Small intestine (tissue), 16 donors: ENCODE data around the gene WDR12. TPM values are rescaled to one million over a fixed set of nuclear protein-coding genes. Genes with fewer than 3 reads are reported as not detected.
"Not testable (repeated sequence)": the region's sequence is repeated elsewhere in the genome, so short reads cannot be mapped to it uniquely, and the experiment has no call there.

ENCODE experiments used
- DNase-seq, 2 donors: peaks; one replicate each; pipeline versions ENCODE4 v3.0.0 to v3.0.0-alpha.2; 2013
- FAIRE-seq: peaks from 2 replicates; lab custom pipeline; 2012; peaks lifted over from hg19 to GRCh38; lab: Jason Lieb, UNC
- H3K27ac ChIP-seq, 3 donors: one replicate each; pipeline ENCODE4 v1.5.1; 2013; ENCODE audit warnings: low read length in 2 of 3, mild to moderate bottlenecking in 2 of 3, control low read depth in 1 of 3, inconsistent platforms in 1 of 3, low read depth in 1 of 3, moderate library complexity in 1 of 3
- H3K27me3 ChIP-seq, 3 donors: one replicate each; pipeline ENCODE4 v1.6.1; 2013; ENCODE audit warnings: low read length in 3 of 3, inconsistent platforms in 1 of 3; ENCODE audit not compliant: control insufficient read depth in 3 of 3, insufficient read depth in 3 of 3
- H3K36me3 ChIP-seq, 3 donors: one replicate each; pipeline ENCODE4 v1.6.1; 2013; ENCODE audit warnings: low read length in 3 of 3, inconsistent platforms in 1 of 3, low read depth in 1 of 3, mild to moderate bottlenecking in 1 of 3, moderate library complexity in 1 of 3; ENCODE audit not compliant: control insufficient read depth in 3 of 3, insufficient read depth in 2 of 3
- H3K4me1 ChIP-seq, 3 donors: one replicate each; pipeline ENCODE4 v1.6.1; 2013; ENCODE audit warnings: low read length in 2 of 3, inconsistent platforms in 1 of 3, low read depth in 1 of 3, mild to moderate bottlenecking in 1 of 3, moderate library complexity in 1 of 3; ENCODE audit not compliant: control insufficient read depth in 3 of 3, insufficient read depth in 2 of 3
- H3K4me3 ChIP-seq, 3 donors: one replicate each; pipeline ENCODE4 v1.5.1; 2013; ENCODE audit warnings: low read length in 3 of 3, control low read depth in 1 of 3, inconsistent platforms in 1 of 3, low read depth in 1 of 3, mild to moderate bottlenecking in 1 of 3, moderate library complexity in 1 of 3
- H3K9me3 ChIP-seq, 2 donors: one replicate each; pipeline ENCODE4 v1.6.1; 2013; ENCODE audit warnings: low read depth in 1 of 2, low read length in 1 of 2; ENCODE audit not compliant: control insufficient read depth in 2 of 2, insufficient read depth in 1 of 2
- WGBS, 3 donors: extraction: QIAGEN DNeasy Blood & Tissue Kit; methylation state at CpG; one replicate each; pipeline ENCODE4 v1.1.7; 2013; 5-methylcytosine and 5-hydroxymethylcytosine counted together
- long read RNA-seq, 10 donors: transcript quantifications; one replicate each; lab custom pipeline, GENCODE V29; 2026
- polyA plus RNA-seq, 4 donors: library from polyadenylated mRNA; stranded (reverse) in 3 of 4; unstranded in 1 of 4; fragments of 200-250 nt in 3 of 4; fragments of 120-200 nt in 1 of 4; gene quantifications; one replicate each; pipeline versions ENCODE4 v1.2.1 to v1.2.3, GENCODE V29; 2013
- donor health status: healthy with polysubstance abuse.
- donor health status: control.
- donor health status: control.
- donor health status: Bipolar disorder and iron deficiency.
- donor health status: healthy.

Gene WDR12
- polyA plus RNA-seq, result 10 to 100 TPM; 22.0 to 87.2 (median 29.3) TPM
- long read RNA-seq, donor 1, result 0 reads
- long read RNA-seq, donor 2, full-length matches to known transcripts, result 3 of 3 reads
- long read RNA-seq, donor 2, partial matches to known transcripts, result 0 of 3 reads
- long read RNA-seq, donor 2, other reads (novel, unspliced or antisense), result 0 of 3 reads
- long read RNA-seq, donor 3, full-length matches to known transcripts, result 4 of 10 reads
- long read RNA-seq, donor 3, partial matches to known transcripts, result 6 of 10 reads
- long read RNA-seq, donor 3, other reads (novel, unspliced or antisense), result 0 of 10 reads
- long read RNA-seq, donor 4, result 0 reads
- long read RNA-seq, donor 5, result 0 reads
- long read RNA-seq, donor 6, full-length matches to known transcripts, result 10 of 10 reads
- long read RNA-seq, donor 6, partial matches to known transcripts, result 0 of 10 reads
- long read RNA-seq, donor 6, other reads (novel, unspliced or antisense), result 0 of 10 reads
- long read RNA-seq, donor 7, result 0 reads
- long read RNA-seq, donor 8, result 0 reads
- long read RNA-seq, donor 9, full-length matches to known transcripts, result 4 of 4 reads
- long read RNA-seq, donor 9, partial matches to known transcripts, result 0 of 4 reads
- long read RNA-seq, donor 9, other reads (novel, unspliced or antisense), result 0 of 4 reads
- long read RNA-seq, donor 10, full-length matches to known transcripts, result 2 of 2 reads
- long read RNA-seq, donor 10, partial matches to known transcripts, result 0 of 2 reads
- long read RNA-seq, donor 10, other reads (novel, unspliced or antisense), result 0 of 2 reads

DNA sequence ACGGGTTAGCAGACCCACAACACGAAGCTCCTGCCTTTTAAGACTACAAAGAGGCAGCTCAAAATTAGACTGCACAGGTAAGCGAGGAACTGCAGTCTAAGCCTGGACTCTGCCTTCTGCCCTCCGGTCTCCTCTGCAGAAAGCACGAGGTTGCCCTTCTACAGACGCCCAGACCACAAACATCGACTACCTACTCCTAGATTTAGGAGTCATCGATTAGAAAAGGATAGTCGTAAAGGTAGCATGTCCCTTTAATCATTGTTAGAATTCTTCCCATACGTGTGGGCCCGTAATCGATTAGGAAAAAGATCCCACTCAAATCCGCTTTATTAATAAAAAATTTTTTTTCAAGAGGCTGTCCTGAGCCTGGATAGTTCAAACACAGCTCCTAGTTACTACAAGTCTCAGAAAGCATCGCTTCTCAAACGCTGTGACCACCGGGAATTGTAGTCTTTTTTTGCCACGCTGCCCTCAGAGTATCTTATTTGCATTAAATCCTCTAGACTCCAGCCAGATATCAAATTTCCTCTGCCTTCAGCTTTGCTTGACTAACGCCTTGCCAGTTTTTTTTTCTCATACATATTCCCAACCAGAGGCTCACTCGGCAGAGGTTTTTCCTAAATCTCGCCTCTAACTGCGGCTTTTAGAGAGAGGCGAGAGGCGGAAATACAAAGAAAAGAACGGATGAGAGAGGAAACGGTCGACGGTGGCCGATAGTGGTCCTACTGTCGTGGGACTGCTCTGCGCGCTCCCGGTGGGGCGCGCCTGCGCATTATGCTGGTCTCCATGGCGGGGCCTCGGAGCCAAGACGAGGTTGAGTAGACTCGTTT lies at the start of gene WDR12, which contains the start of gene CARF:
Gene WDR12 (minus strand): TSS at position 162 of the 830 bp plus-strand sequence. CDS start 197 bp downstream, outside the sequence.
Gene CARF (plus strand): TSS at position 764 of the 830 bp plus-strand sequence. CDS start 29,628 bp downstream, outside the sequence.
- Histone ChIP-seq H3K36me3 (peaks cover 0 to 6% (median 0%) of the 10 kb centered on the region in 3 donors), H3K4me1 (no peaks in the 10 kb centered on the region), H3K27me3 (no peaks in the 10 kb centered on the region), H3K4me3 (peak within 1 kb of the TSS; percentile 28 to 74 (median 56)), H3K27ac (peak within 1 kb of the TSS; percentile 73 to 95 (median 92)), H3K9me3 (no peaks in the 10 kb centered on the region)
- 0 to 1% (median 1%) methylated on average over 39 of the region's 39 CpGs for WGBS, 3 donors
- peak; percentile 95 to 98 for DNase-seq
- FAIRE-seq, result no peak

- 96 to 99% (median 99%) methylated on average over 6 of the region's 6 CpGs for WGBS, 3 donors
- no peak for DNase-seq
- Histone ChIP-seq H3K9me3 (no peaks in the 10 kb centered on the region), H3K27me3 (no peaks in the 10 kb centered on the region), H3K36me3 (peaks cover 0 to 20% (median 0%) of the 10 kb centered on the region in 3 donors), H3K4me1 (no peaks in the 10 kb centered on the region), H3K4me3 (no peak overlapping the region), H3K27ac (no peak overlapping the region)
- no peak for FAIRE-seq
Measured at GRCh38 chr2:202960524-202960923, 49.1 kb upstream of the WDR12 start.

DNA sequence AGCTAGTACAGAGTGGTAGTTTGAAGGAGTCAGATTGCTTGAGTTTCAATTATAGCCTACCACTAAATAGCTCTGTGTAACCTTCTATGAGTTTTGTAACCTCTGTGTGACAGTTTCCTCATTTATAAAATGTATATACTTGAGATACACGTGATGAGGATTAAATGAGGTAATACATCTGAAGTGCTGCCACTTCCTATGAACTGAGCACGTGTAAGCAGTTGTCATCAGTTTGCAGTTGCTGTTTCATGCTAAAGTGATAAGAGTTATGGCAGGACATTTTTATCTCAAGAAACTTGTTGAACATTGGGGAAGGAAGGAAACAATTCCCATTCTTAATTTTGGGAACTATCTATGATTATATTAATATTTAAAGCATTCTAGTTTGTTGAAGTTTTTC lies 39.1 kb upstream of the WDR12 start:
- no peaks in the 10 kb centered on the region for H3K4me1 ChIP-seq
- no peak overlapping the region for H3K4me3 ChIP-seq
- peaks cover 0 to 4% of the 10 kb centered on the region in 2 donors for H3K9me3 ChIP-seq
- no peaks in the 10 kb centered on the region for H3K27me3 ChIP-seq
- no peak for DNase-seq
- H3K27ac ChIP-seq, result no peak overlapping the region
- peaks cover 0 to 4% (median 0%) of the 10 kb centered on the region in 3 donors for H3K36me3 ChIP-seq
- 43 to 64% (median 51%) methylated on average over 2 of the region's 2 CpGs for WGBS, 3 donors
- FAIRE-seq, result no peak

DNA sequence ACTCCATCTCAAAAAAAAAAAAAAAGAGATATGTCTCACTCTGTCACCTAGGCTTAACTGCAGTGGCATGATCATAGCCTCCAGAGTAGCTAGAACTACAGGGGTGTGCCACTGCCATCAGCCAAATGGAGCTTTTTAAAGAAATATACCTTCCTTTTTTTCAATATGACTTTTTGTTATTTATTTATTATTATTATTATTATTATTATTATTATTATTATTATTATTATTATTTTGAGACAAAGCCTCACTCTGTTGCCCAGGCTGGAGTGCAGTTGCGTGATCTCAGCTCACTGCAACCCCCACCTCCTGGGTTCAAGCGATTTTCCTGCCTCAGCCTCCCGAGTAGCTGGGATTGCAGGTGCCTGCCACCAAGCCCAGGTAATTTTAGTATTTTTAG lies 37.9 kb upstream of the WDR12 start:
- H3K27me3 ChIP-seq, H3K4me3 ChIP-seq, DNase-seq, H3K36me3 ChIP-seq, H3K4me1 ChIP-seq, H3K27ac ChIP-seq, H3K9me3 ChIP-seq, FAIRE-seq: not testable (repeated sequence)
- 89 to 97% (median 91%) methylated on average over 3 of the region's 3 CpGs for WGBS, 3 donors

GRCh38 chr2:202945497-202945896 lies 34.0 kb upstream of the WDR12 start:
- Histone ChIP-seq H3K4me1 (no peaks in the 10 kb centered on the region), H3K27ac (no peak overlapping the region), H3K4me3 (no peak overlapping the region), H3K36me3 (peaks cover 0 to 2% (median 0%) of the 10 kb centered on the region in 3 donors), H3K27me3 (no peaks in the 10 kb centered on the region), H3K9me3 (peaks cover 0 to 4% of the 10 kb centered on the region in 2 donors)
- WGBS, 3 donors, result 94 to 99% (median 97%) methylated on average over 2 of the region's 2 CpGs
- no peak for DNase-seq
- no peak for FAIRE-seq

DNA sequence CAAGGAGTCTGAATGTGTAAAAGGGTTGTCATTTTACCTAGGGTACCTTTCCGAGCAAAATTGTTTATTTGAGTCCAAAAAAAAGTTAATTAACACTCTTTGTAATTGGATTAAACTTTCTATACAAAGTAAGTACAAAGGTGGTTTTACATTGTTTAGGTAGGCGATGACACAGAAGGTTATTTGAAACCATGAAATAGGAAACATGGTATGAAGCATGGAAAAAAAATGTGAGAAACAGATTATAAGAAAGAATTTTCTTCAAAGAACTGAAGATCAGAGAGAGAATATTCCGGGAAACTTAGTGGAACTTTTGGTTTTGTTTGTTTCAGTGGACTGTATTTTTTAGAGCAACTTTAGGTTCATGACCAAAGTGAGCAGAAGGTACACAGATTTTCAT lies 33.3 kb upstream of the WDR12 start:
- DNase-seq (no peak), FAIRE-seq (no peak)
- no peak overlapping the region for H3K4me3 ChIP-seq
- no peaks in the 10 kb centered on the region for H3K4me1 ChIP-seq
- no peak overlapping the region for H3K27ac ChIP-seq
- WGBS, 3 donors, result 84 to 88% (median 84%) methylated on average over 3 of the region's 3 CpGs
- peaks cover 0 to 4% of the 10 kb centered on the region in 2 donors for H3K9me3 ChIP-seq
- H3K36me3 ChIP-seq, result peaks cover 0 to 2% (median under 1%) of the 10 kb centered on the region in 3 donors
- H3K27me3 ChIP-seq, result no peaks in the 10 kb centered on the region

DNA sequence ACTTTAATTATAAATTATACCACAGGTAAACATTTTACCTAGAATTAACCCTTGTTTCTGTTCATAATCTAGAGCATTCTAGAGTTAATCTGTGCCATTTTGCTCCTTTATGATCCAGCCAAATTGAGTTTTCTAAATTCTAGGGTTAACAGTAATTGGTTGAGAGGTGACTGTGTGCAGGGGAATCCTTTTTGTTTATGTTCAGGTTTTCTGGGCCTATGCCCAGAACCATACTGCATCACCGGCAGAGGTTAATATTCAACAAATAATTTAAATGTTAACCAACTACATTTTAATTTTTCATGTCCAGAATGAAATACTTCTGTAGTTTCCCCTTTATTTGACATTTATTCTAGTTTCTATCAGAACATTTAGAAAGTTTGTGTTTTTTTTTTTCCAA lies 32.9 kb upstream of the WDR12 start:
- Histone ChIP-seq H3K9me3 (peaks cover 0 to 4% of the 10 kb centered on the region in 2 donors), H3K27me3 (no peaks in the 10 kb centered on the region), H3K4me1 (no peaks in the 10 kb centered on the region), H3K36me3 (peaks cover 0 to 4% (median 2%) of the 10 kb centered on the region in 3 donors), H3K27ac (no peak overlapping the region), H3K4me3 (no peak overlapping the region)
- 32 to 61% (median 35%) methylated on average over 1 of the region's 1 CpG for WGBS, 3 donors
- DNase-seq, result no peak
- FAIRE-seq, result no peak
